ENCODE data around the gene ENTHD1.
A peak's percentile ranks its signal among the peaks of the same experiment; 100 is the strongest.

Gene ENTHD1

GRCh38 chr22:39723463-39723862 is 170.1 kb downstream of the ENTHD1 start:
- DNase-seq: no peak
- ATAC-seq: no peak
- peaks cover 4% of the 10 kb centered on the region for H3K9me3 Mint-ChIP-seq
- H3K27ac Mint-ChIP-seq: no peak overlapping the region
- no peak overlapping the region for H3K4me3 Mint-ChIP-seq
- H3K27me3 Mint-ChIP-seq: peaks cover 5% of the 10 kb centered on the region
- H3K4me1 Mint-ChIP-seq: peaks cover 2% of the 10 kb centered on the region
- no peaks in the 10 kb centered on the region for H3K36me3 Mint-ChIP-seq (ENCODE audit: low read depth)

DNA sequence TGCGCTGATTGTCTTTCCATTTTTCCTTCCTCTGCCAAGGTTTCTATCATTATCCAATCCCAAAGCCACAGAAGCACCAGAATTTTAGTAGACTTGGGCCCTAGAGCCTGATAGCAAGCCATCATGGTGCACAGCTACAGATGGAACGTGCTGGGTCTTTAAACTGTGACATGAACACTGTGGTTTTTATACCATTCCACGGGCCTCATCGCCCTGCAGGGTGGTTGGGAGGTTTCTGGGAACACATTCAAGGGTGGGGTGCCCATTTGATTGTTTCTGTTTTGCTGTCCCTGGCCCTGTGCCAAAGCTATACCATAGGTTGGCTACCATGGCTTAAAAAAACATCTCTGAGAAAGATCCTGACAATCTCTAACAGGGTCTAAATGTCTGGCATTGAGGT is 171.1 kb downstream of the ENTHD1 start:
- DNase-seq (no peak), ATAC-seq (no peak)
- Mint-ChIP-seq H3K36me3 (ENCODE audit: low read depth) (no peaks in the 10 kb centered on the region), H3K27me3 (peaks cover 5% of the 10 kb centered on the region), H3K9me3 (peaks cover 4% of the 10 kb centered on the region), H3K4me3 (no peak overlapping the region), H3K27ac (no peak overlapping the region), H3K4me1 (peaks cover 2% of the 10 kb centered on the region)

- Mint-ChIP-seq H3K27ac (no peak overlapping the region), H3K27me3 (peaks cover 5% of the 10 kb centered on the region), H3K9me3 (peaks cover 4% of the 10 kb centered on the region), H3K36me3 (ENCODE audit: low read depth) (no peaks in the 10 kb centered on the region), H3K4me1 (peaks cover 2% of the 10 kb centered on the region), H3K4me3 (no peak overlapping the region)
- DNase-seq (no peak), ATAC-seq (no peak)
Observed at GRCh38 chr22:39722032-39722325, 171.6 kb downstream of the ENTHD1 start.

DNA sequence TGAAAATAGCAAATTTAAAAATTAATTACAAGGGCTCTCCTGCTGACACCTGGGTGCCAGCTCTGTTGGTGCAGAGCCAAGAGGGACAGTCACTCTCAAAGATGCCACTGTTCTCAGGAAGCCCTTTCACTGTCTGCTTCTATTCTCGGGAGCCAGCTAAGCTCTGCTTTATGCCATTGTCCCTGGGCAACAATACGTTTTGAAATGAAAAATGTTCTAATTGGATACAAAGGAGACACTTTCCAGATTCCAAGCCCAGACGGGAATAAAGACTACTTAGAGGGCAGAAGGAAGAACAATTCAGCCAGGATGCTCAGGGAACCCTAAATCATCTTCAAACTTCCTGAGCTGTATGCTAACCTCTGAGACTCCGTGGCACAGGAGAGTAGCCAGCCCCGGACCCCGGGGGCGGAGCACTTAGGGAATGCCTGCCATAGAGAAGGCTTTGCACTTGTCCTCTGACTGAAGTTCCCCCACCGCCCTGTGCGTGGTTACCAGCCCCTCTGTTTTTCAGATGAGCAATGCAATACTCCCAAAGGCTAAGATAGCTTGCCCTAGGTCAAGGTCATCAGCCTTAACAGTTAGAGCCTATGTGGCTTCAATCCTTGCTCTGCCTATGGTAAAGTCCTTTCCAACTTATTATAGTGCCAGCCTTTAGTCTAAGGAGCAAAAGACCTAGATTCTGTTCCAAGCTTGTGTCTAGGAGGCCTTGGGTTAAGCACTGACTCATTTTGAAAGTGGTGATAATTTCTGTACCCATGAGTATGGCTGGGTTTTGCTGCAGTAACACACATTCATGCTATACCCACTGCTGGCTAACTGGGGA is 172.1 kb downstream of the ENTHD1 start:
- Mint-ChIP-seq H3K4me3 (no peak overlapping the region), H3K4me1 (peaks cover 2% of the 10 kb centered on the region), H3K9me3 (peaks cover 4% of the 10 kb centered on the region), H3K27ac (no peak overlapping the region), H3K36me3 (ENCODE audit: low read depth) (no peaks in the 10 kb centered on the region), H3K27me3 (peaks cover 2% of the 10 kb centered on the region)
- DNase-seq (no peak), ATAC-seq (peak; percentile 53)

- no peak overlapping the region for H3K27ac Mint-ChIP-seq
- H3K9me3 Mint-ChIP-seq: peaks cover 4% of the 10 kb centered on the region
- DNase-seq: no peak
- peaks cover 2% of the 10 kb centered on the region for H3K27me3 Mint-ChIP-seq
- no peak overlapping the region for H3K4me3 Mint-ChIP-seq
- no peaks in the 10 kb centered on the region for H3K36me3 Mint-ChIP-seq (ENCODE audit: low read depth)
- peaks cover 2% of the 10 kb centered on the region for H3K4me1 Mint-ChIP-seq
- ATAC-seq: no peak
Observed at GRCh38 chr22:39719559-39720450, 173.8 kb downstream of the ENTHD1 start.

DNA sequence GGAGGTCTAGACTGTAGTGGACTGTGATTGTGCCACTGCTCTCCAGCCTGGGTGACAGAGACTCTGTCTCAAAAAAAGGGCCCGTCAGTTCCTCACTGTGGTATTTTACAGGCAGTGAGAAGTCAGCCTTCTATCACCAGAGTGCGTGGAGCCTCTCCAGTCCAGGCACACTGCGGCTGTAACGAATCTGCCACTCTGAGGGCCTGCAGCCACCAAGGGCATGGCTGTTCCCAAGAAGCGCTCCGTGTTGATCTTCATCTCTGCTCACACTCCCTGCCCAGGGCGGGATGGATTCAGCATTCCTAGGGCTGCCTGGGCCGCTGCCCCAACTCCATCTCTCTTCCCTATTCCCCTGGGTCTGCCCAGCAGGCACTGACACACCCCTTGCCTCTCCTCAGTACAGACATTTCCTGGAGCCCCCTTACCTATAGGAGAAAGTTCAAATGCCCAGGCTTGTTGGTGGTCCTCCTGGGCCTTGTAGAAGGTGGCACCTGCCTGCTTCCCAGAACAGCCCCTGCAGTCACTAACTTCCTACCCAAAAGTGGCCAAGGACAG is 174.6 kb downstream of the ENTHD1 start:
- Mint-ChIP-seq H3K36me3 (ENCODE audit: low read depth) (no peaks in the 10 kb centered on the region), H3K4me3 (no peak overlapping the region), H3K9me3 (peaks cover 4% of the 10 kb centered on the region), H3K27me3 (peaks cover 2% of the 10 kb centered on the region), H3K4me1 (peaks cover 2% of the 10 kb centered on the region), H3K27ac (no peak overlapping the region)
- DNase-seq (no peak), ATAC-seq (no peak)

DNA sequence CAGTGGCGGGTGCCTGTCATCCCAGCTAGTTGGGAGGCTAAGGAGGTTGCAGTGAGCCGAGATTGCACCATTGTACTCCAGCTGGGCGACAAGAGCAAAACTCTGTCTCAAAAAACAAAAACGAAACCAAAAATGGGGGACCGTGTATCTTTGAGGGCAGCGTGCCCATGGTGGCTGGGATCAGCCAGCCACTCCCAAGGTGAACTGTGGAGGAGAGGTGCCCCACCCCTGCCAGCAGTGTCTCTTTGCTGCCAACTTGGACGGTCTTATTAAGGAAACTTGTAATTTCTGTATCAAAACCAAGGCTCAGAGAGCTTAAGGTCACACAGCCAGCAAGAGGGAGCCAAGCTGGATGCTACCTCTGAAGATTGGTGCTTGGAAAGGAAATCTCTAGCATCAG is 175.4 kb downstream of the ENTHD1 start:
- H3K27ac Mint-ChIP-seq: no peak overlapping the region
- no peak overlapping the region for H3K4me3 Mint-ChIP-seq

GRCh38 chr22:39717099-39717498 is 176.5 kb downstream of the ENTHD1 start:
- H3K4me1 Mint-ChIP-seq: no peaks in the 10 kb centered on the region
- H3K4me3 Mint-ChIP-seq: no peak overlapping the region
- ATAC-seq: no peak
- H3K36me3 Mint-ChIP-seq (ENCODE audit: low read depth): no peaks in the 10 kb centered on the region
- DNase-seq: no peak
- no peak overlapping the region for H3K27ac Mint-ChIP-seq
- no peaks in the 10 kb centered on the region for H3K27me3 Mint-ChIP-seq
- no peaks in the 10 kb centered on the region for H3K9me3 Mint-ChIP-seq

More for the DNA sequence above, 175.4 kb downstream of the ENTHD1 start:
- ATAC-seq (no peak), DNase-seq (no peak)
- Mint-ChIP-seq H3K4me1 (peaks cover 2% of the 10 kb centered on the region), H3K27me3 (peaks cover under 1% of the 10 kb centered on the region), H3K9me3 (peaks cover 4% of the 10 kb centered on the region), H3K36me3 (ENCODE audit: low read depth) (no peaks in the 10 kb centered on the region)

- Mint-ChIP-seq H3K27me3 (no peaks in the 10 kb centered on the region), H3K9me3 (no peaks in the 10 kb centered on the region), H3K27ac (peak overlapping the region; percentile 39), H3K36me3 (ENCODE audit: low read depth) (no peaks in the 10 kb centered on the region), H3K4me1 (no peaks in the 10 kb centered on the region), H3K4me3 (no peak overlapping the region)
- DNase-seq (no peak), ATAC-seq (no peak)
Observed at GRCh38 chr22:39716534-39716933, 177.0 kb downstream of the ENTHD1 start.

DNA sequence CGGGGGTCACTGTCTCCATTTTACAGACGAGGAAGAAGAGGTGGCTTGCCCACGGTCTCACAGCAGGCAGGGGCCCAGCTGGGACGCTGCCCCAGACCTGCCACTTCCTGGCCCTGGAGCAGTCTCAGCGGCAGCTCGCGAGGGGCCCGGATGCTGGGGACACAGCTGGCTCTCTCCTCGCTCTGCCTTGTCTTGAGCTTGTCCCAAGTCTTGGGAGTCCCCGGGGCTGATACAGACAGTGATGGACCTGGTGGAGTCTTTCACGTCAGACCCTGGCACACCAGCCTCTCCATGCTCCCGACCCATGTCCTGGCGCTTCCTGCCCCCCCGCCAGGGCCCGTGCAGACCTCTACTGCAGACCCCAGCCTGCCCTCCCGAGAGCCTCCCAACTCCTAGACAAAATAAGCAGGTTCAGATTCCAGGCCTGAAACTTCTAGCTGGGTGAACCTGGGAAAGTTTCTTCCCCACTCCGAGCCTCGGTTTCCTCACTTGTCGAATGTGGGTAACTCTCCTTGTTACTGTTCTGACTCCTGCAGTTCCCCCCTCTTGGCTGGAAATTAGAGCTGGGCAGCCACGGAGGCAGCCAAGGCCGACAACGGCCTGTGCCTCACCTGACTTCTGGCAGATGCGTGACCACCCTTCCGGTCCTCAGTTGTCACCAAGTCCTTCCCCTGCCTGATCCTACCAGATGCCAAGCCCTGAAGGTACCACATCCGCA is 177.6 kb downstream of the ENTHD1 start:
- no peaks in the 10 kb centered on the region for H3K27me3 Mint-ChIP-seq
- H3K4me1 Mint-ChIP-seq: no peaks in the 10 kb centered on the region
- no peaks in the 10 kb centered on the region for H3K36me3 Mint-ChIP-seq (ENCODE audit: low read depth)
- no peak overlapping the region for H3K4me3 Mint-ChIP-seq
- ATAC-seq (no peak), DNase-seq (no peak)
- H3K27ac Mint-ChIP-seq: peak overlapping the region; percentile 39
- no peaks in the 10 kb centered on the region for H3K9me3 Mint-ChIP-seq

DNA sequence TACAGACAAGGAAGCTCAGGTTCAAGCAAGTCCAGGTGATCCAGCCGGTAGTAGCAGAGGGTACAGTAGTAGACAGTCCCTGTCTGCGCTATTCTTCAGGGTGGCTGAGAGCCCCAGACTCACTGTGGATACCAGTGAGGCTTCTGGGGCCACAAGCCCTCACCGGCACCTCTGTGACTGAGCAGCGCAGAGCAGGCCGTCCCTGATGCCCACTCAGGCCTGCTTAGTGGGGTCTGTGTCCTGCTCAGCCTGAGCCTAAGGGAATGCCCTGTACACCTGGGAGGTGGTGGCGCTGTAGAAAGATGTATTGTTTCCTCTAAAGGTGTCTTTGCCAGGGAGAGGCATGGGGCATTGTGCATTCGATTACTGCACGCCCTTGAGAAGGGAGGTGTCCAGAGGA is 179.2 kb downstream of the ENTHD1 start:
- Mint-ChIP-seq H3K4me1 (no peaks in the 10 kb centered on the region), H3K9me3 (no peaks in the 10 kb centered on the region), H3K27ac (peak overlapping the region; percentile 26), H3K4me3 (no peak overlapping the region), H3K27me3 (no peaks in the 10 kb centered on the region), H3K36me3 (ENCODE audit: low read depth) (no peaks in the 10 kb centered on the region)
- peak; percentile 12 for ATAC-seq
- no peak for DNase-seq

DNA sequence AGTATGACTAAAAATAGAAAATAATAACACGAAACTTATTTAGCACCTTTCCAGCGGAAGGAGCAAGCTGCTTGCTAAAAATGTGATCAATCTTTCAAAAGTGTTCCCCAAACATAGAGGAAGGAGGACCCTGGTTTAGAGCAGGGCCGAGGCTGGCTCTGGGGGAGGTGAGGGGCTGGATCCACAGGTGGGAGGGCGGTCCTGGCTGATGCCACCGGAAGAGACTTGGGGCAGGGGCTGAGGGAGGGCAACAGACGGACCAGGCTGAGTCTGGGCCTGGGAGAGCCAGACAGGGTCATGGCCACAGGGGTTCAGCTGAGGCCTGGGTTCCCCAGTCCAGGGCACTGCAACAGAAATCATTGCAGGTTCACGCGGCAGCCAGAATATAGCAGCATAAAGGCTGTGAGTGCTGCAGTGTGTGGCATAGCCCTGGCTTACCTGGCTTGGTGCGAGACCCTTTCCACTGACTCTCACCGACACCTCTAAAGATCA is 179.7 kb downstream of the ENTHD1 start:
- Mint-ChIP-seq H3K36me3 (ENCODE audit: low read depth) (no peaks in the 10 kb centered on the region), H3K4me1 (no peaks in the 10 kb centered on the region), H3K9me3 (no peaks in the 10 kb centered on the region), H3K27me3 (no peaks in the 10 kb centered on the region), H3K4me3 (no peak overlapping the region), H3K27ac (no peak overlapping the region)
- DNase-seq (no peak), ATAC-seq (peak; percentile 22)

DNA sequence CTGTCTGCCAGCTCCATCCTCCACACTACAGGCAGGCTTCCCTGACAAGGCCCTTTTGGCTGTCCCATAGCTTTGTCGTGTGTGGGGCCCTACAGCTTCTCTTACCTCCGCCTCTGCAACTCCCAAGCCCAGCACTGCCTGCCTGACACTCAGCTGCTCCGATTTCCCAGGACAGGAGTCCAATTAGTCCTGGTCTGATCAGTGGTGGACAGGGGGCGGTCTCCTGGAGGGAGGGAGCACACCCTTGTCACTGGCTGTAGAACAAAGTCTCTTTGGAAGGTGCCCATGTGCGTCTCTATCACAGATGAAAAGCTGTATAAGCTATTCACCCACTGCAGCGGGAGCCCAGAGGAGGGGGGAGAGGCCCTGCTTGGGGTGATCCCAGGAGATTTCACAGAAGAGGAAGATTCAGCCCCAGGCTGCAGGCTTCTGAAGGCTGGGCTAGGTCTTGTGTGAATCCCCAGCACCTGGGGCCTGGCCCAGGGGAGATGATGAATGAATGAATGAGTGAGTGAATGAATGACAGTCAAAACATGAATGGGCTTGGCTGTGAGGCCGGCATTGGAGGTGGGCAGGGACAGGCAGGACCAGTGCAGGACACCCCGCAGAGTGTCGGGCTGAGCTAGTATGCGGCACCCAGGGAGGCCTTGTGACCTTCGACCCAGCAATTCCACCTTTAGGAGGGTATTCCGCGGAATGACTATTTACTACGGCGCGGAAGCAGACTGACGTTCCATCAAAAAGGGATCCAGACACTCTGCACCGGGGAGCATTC is 180.6 kb downstream of the ENTHD1 start:
- H3K9me3 Mint-ChIP-seq: no peaks in the 10 kb centered on the region
- H3K27ac Mint-ChIP-seq: no peak overlapping the region
- H3K36me3 Mint-ChIP-seq (ENCODE audit: low read depth): no peaks in the 10 kb centered on the region
- H3K27me3 Mint-ChIP-seq: no peaks in the 10 kb centered on the region
- ATAC-seq (no peak), DNase-seq (no peak)
- H3K4me3 Mint-ChIP-seq: no peak overlapping the region
- H3K4me1 Mint-ChIP-seq: no peaks in the 10 kb centered on the region

DNA sequence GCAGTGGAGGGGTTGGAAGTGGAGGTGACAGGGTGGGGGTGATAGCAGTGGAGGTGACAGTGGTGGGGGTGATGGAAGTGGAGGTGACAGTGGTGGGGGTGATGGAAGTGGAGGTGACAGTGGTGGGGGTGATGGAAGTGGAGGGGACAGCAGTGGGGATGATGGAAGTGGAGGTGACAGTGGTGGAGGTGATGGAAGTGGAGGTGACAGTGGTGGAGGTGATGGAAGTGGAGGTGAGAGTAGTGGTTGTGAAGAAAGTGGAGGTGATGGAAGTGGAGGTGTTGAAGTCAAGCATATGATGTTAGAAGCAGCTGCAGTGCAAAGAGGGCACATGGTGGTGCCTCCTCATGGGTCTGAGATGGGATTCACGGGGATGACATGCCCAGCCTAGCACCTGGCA is 181.5 kb downstream of the ENTHD1 start:
- Mint-ChIP-seq H3K27ac (no peak overlapping the region), H3K9me3 (no peaks in the 10 kb centered on the region), H3K4me1 (no peaks in the 10 kb centered on the region), H3K36me3 (ENCODE audit: low read depth) (no peaks in the 10 kb centered on the region), H3K27me3 (no peaks in the 10 kb centered on the region), H3K4me3 (no peak overlapping the region)
- ATAC-seq (no peak), DNase-seq (no peak)
